H1 (cell line): ENCODE measurements around the gene RNF8. TPM values are rescaled to one million over a fixed set of nuclear protein-coding genes. Genes with fewer than 3 reads are reported as not detected.
A peak's percentile ranks its signal among the peaks of the same experiment; 100 is the strongest.

Experiments used
- CTCF ChIA-PET: fragments of 300-600 bp; sonication (Branson Sonifier 250); formaldehyde crosslinking; loops from one replicate; lab custom pipeline; 2021; ENCODE audit not compliant: partially characterized antibody; lab: Charles Lee
- POLR2A ChIA-PET: fragments of 300-600 bp; sonication (Branson Sonifier 250); formaldehyde crosslinking; loops from one replicate; lab custom pipeline; 2021; ENCODE audit warnings: inconsistent platforms; ENCODE audit not compliant: partially characterized antibody; lab: Charles Lee
- DNase-seq, 2 experiments: peaks; one replicate each; pipeline versions ENCODE4 v3.0.0 to v3.0.0-alpha.2; 2010 to 2022; ENCODE audit warnings: low spot score in 2 of 2, low read depth in 1 of 2, mixed read lengths in 1 of 2
- FAIRE-seq: peaks from 2 replicates; lab custom pipeline; 2011; peaks lifted over from hg19 to GRCh38; lab: Jason Lieb, UNC
- H2AFZ ChIP-seq: 2 replicates; pipeline ENCODE4 v1.8.1; 2012; ENCODE audit warnings: low read length, inconsistent platforms
- H2AK5ac ChIP-seq: 2 replicates; pipeline ENCODE4 v1.6.1; 2013; ENCODE audit warnings: low read depth, low read length
- H2BK120ac ChIP-seq: replicated peaks from 2 replicates; pipeline ENCODE3; 2013; ENCODE audit warnings: low read depth, low read length, inconsistent platforms
- H2BK12ac ChIP-seq: 2 replicates; pipeline ENCODE4 v1.6.1; 2013; ENCODE audit warnings: low read depth, low read length
- H2BK15ac ChIP-seq: 2 replicates; pipeline ENCODE4 v1.6.1; 2013; ENCODE audit warnings: low read length
- H2BK20ac ChIP-seq: 2 replicates; pipeline ENCODE4 v1.6.1; 2013; ENCODE audit warnings: low read length
- H2BK5ac ChIP-seq: 2 replicates; pipeline ENCODE4 v1.6.1; 2013; ENCODE audit warnings: low read depth, low read length
- H3K14ac ChIP-seq: 2 replicates; pipeline ENCODE4 v1.6.1; 2013; ENCODE audit warnings: inconsistent platforms; ENCODE audit not compliant: insufficient read length
- H3K18ac ChIP-seq: 2 replicates; pipeline ENCODE4 v1.6.1; 2013; ENCODE audit warnings: low read length; ENCODE audit errors: extremely low read depth
- H3K23ac ChIP-seq: 2 replicates; pipeline ENCODE4 v1.6.1; 2013; ENCODE audit warnings: inconsistent platforms; ENCODE audit not compliant: insufficient read length
- H3K23me2 ChIP-seq: 2 replicates; pipeline ENCODE4 v1.6.1; 2013; ENCODE audit warnings: low read depth, low read length
- H3K27ac ChIP-seq: 2 replicates; pipeline ENCODE4 v1.6.1; 2011; ENCODE audit warnings: low read depth, low read length, inconsistent platforms
- H3K27me3 ChIP-seq, 4 experiments: replicated peaks in 1 of 4; 1 replicate in 1 of 4; 2 replicates in 3 of 4; pipeline versions ENCODE4 v1.6.1 to v1.8.1; 2011 to 2013; ENCODE audit warnings: low read length in 3 of 4, mild to moderate bottlenecking in 3 of 4, inconsistent platforms in 2 of 4, mixed read lengths in 2 of 4, moderate library complexity in 1 of 4; ENCODE audit not compliant: control insufficient read depth in 3 of 4, insufficient read depth in 3 of 4; ENCODE audit errors: extremely low read depth in 1 of 4
- H3K36me3 ChIP-seq, 4 experiments: 2 replicates each; pipeline versions ENCODE4 v1.6.1 to v1.8.1; 2011 to 2013; ENCODE audit warnings: mild to moderate bottlenecking in 4 of 4, low read length in 3 of 4, moderate library complexity in 2 of 4, control low read depth in 1 of 4, inconsistent platforms in 1 of 4; ENCODE audit not compliant: insufficient read depth in 4 of 4, control insufficient read depth in 2 of 4
- H3K4ac ChIP-seq: replicated peaks from 2 replicates; pipeline ENCODE3; 2013; ENCODE audit warnings: low read length, low read depth, mixed read lengths, inconsistent platforms; ENCODE audit not compliant: insufficient read length
- H3K4me1 ChIP-seq, 4 experiments: replicated peaks in 1 of 4; 1 replicate in 1 of 4; 2 replicates in 3 of 4; pipeline versions ENCODE4 v1.6.1 to v1.8.1; 2011 to 2013; ENCODE audit warnings: low read length in 3 of 4, inconsistent platforms in 2 of 4, mixed read lengths in 1 of 4; ENCODE audit not compliant: insufficient read depth in 4 of 4, control insufficient read depth in 3 of 4
- H3K4me2 ChIP-seq, 2 experiments: 2 replicates each; pipeline versions ENCODE4 v1.6.1 to v1.8.1; 2011 to 2013; ENCODE audit warnings: low read depth in 2 of 2, low read length in 2 of 2, control low read depth in 1 of 2, inconsistent platforms in 1 of 2, mild to moderate bottlenecking in 1 of 2; ENCODE audit not compliant: insufficient read depth in 1 of 2
- H3K4me3 ChIP-seq, 4 experiments: fragments of 200-600, 300-600 bp in 1 of 4; sonication (generic), shearing (Covaris generic), sonication (Bioruptor Twin) in 1 of 4; 2 replicates each; pipeline versions ENCODE4 v1.5.1 to v1.8.1; 2011 to 2016; ENCODE audit warnings: low read length in 4 of 4, low read depth in 3 of 4, control low read depth in 2 of 4, inconsistent platforms in 2 of 4, mild to moderate bottlenecking in 2 of 4, mixed read lengths in 1 of 4, moderate library complexity in 1 of 4; ENCODE audit not compliant: insufficient read depth in 2 of 4; ENCODE audit errors: extremely low read depth in 1 of 4
- H3K56ac ChIP-seq: replicated peaks from 2 replicates; pipeline ENCODE3; 2013; ENCODE audit warnings: low read depth, mild to moderate bottlenecking, mixed read lengths, low read length, inconsistent platforms; ENCODE audit not compliant: insufficient read length
- H3K79me1 ChIP-seq: 2 replicates; pipeline ENCODE4 v1.6.1; 2013; ENCODE audit warnings: low read depth, low read length, control low read depth
- H3K79me2 ChIP-seq, 2 experiments: 2 replicates each; pipeline versions ENCODE4 v1.6.1 to v1.8.1; 2012 to 2013; ENCODE audit warnings: low read length in 2 of 2, mild to moderate bottlenecking in 2 of 2, inconsistent platforms in 1 of 2; ENCODE audit not compliant: insufficient read depth in 2 of 2, control insufficient read depth in 1 of 2
- H3K9ac ChIP-seq, 4 experiments: replicated peaks in 1 of 4; 1 replicate in 1 of 4; 2 replicates in 3 of 4; pipeline versions ENCODE4 v1.6.1 to v1.8.1; 2011 to 2013; ENCODE audit warnings: low read depth in 3 of 4, low read length in 3 of 4, control low read depth in 2 of 4, mild to moderate bottlenecking in 2 of 4, moderate library complexity in 2 of 4, inconsistent platforms in 1 of 4; ENCODE audit errors: extremely low read depth in 1 of 4
- H3K9me3 ChIP-seq, 2 experiments: 2 replicates each; pipeline versions ENCODE4 v1.6.1 to v1.8.1; 2012 to 2013; ENCODE audit warnings: mild to moderate bottlenecking in 2 of 2, moderate library complexity in 2 of 2, control low read depth in 1 of 2, inconsistent platforms in 1 of 2, low read depth in 1 of 2, low read length in 1 of 2, mixed read lengths in 1 of 2; ENCODE audit not compliant: insufficient read depth in 2 of 2
- H4K20me1 ChIP-seq, 2 experiments: replicated peaks in 1 of 2; 2 replicates each; pipeline versions ENCODE3 to v1.8.1; 2011 to 2013; ENCODE audit warnings: inconsistent platforms in 2 of 2, low read length in 2 of 2, mild to moderate bottlenecking in 1 of 2; ENCODE audit not compliant: insufficient read depth in 2 of 2, control insufficient read depth in 1 of 2
- H4K5ac ChIP-seq: 2 replicates; pipeline ENCODE4 v1.6.1; 2013; ENCODE audit warnings: low read length, low read depth, mixed read lengths, inconsistent platforms; ENCODE audit not compliant: insufficient read length
- H4K8ac ChIP-seq: 2 replicates; pipeline ENCODE4 v1.8.0; 2013; ENCODE audit warnings: mild to moderate bottlenecking, moderate library complexity, low read length, inconsistent platforms; ENCODE audit not compliant: insufficient read depth; ENCODE audit errors: extremely low read depth
- H4K91ac ChIP-seq: replicated peaks from 2 replicates; pipeline ENCODE3; 2013; ENCODE audit warnings: low read length, mixed read lengths, inconsistent platforms; ENCODE audit not compliant: insufficient read length
- ATF3 ChIP-seq: IDR thresholded peaks from 2 replicates; pipeline ENCODE4 v1.6.1; 2011; ENCODE audit warnings: low read depth, mild to moderate bottlenecking, low read length; ENCODE audit not compliant: insufficient read depth
- CBX5 ChIP-seq: fragments of 300-800, 300-1000 bp; sonication (generic); IDR thresholded peaks from 2 replicates; pipeline ENCODE4 v1.7.1; 2016; ENCODE audit warnings: antibody characterized with exemption, low read length, low read depth
- CTBP2 ChIP-seq: IDR thresholded peaks from 2 replicates; pipeline ENCODE4 v1.7.0; 2011; ENCODE audit warnings: borderline replicate concordance, mild to moderate bottlenecking, moderate library complexity, mixed read lengths, low read length; ENCODE audit not compliant: insufficient read depth, insufficient read length
- CTCF ChIP-seq, 3 experiments: IDR thresholded peaks; 1 replicate in 2 of 3; 2 replicates in 1 of 3; pipeline versions ENCODE4 v1.5.1 to v1.6.1; 2011; ENCODE audit warnings: low read length in 3 of 3, mild to moderate bottlenecking in 3 of 3, inconsistent platforms in 2 of 3, low read depth in 1 of 3, moderate library complexity in 1 of 3; ENCODE audit not compliant: insufficient read depth in 1 of 3; ENCODE audit errors: control extremely low read depth in 1 of 3
- HDAC2 ChIP-seq, 2 experiments: fragments of 300-600 bp in 1 of 2; sonication (generic) in 1 of 2; IDR thresholded peaks; 2 replicates each; pipeline ENCODE4 v1.6.1; 2011 to 2012; ENCODE audit warnings: low read depth in 2 of 2, low read length in 2 of 2, mild to moderate bottlenecking in 2 of 2, moderate library complexity in 2 of 2, borderline replicate concordance in 1 of 2, inconsistent platforms in 1 of 2
- RNF2 ChIP-seq: fragments of 200-900, 300-1000 bp; sonication (generic); IDR thresholded peaks from 2 replicates; pipeline ENCODE4 v1.7.1; 2016; ENCODE audit warnings: borderline replicate concordance, low read depth, mild to moderate bottlenecking, antibody characterized with exemption, low read length; ENCODE audit not compliant: poor library complexity, severe bottlenecking; ENCODE audit errors: missing control alignments
- SIX5 ChIP-seq: IDR thresholded peaks from 2 replicates; pipeline ENCODE4 v1.6.1; 2011; ENCODE audit warnings: mild to moderate bottlenecking, low read depth, low read length
- WGBS, 2 experiments: shearing (Covaris generic) in 1 of 2; methylation state at CpG; one replicate each; pipeline versions ENCODE4 v1.1.6 to v1.1.7; 2013 to 2015; ENCODE audit warnings: low lambda C conversion rate in 2 of 2, mixed read lengths in 2 of 2, inconsistent platforms in 1 of 2, low coverage in 1 of 2, missing lambda C conversion rate in 1 of 2; ENCODE audit not compliant: insufficient replicate concordance in 2 of 2, insufficient coverage in 1 of 2, insufficient read length in 1 of 2; ENCODE audit errors: extremely low coverage in 1 of 2, missing lambda C conversion rate in 1 of 2; 5-methylcytosine and 5-hydroxymethylcytosine counted together
- polyA plus RNA-seq, 7 experiments: library from polyadenylated mRNA; depleted of rRNA in 3 of 7; stranded (reverse) in 5 of 7; unstranded in 2 of 7; fragments of >200 nt in 5 of 7; fragments of 200-250 nt in 2 of 7; gene quantifications; 1 replicate in 5 of 7; 2 replicates in 1 of 7; 4 replicates in 1 of 7; pipeline versions ENCODE4 v1.2.1 to v1.2.3, GENCODE V29; 2011 to 2013; ENCODE audit warnings: missing spikeins in 2 of 7, mixed read lengths in 2 of 7
- total RNA-seq: library from RNA; stranded (reverse); fragmentation: NEBNext Ultra II Directional; extraction: Animal tissue kit (Norgen Biotek cat#: 25700); gene quantifications from 2 replicates; pipeline ENCODE4 v1.2.1, GENCODE V29; 2021

RNF8 gene
- total and polyA plus RNA-seq, 2 of the 8 experiments (the other 6 are each of a cell fraction or from before 2014, with no cell fraction given), result 20.3 to 44.7 TPM

- H2BK20ac ChIP-seq, result no peak overlapping the region
- H4K20me1 ChIP-seq, result no peaks in the 10 kb centered on the region
- FAIRE-seq, result no peak
- no peaks in the 10 kb centered on the region; a peak in 1 of 7 replicates for H3K27me3 ChIP-seq
- H4K5ac ChIP-seq, result no peak overlapping the region
- H2BK15ac ChIP-seq, result no peak overlapping the region
- no peaks in the 10 kb centered on the region for H3K36me3 ChIP-seq
- no peak overlapping the region for H3K4me2 ChIP-seq
- H4K8ac ChIP-seq, result no peak overlapping the region
- H3K27ac ChIP-seq, result no peak overlapping the region
- H3K79me2 ChIP-seq, result no peaks in the 10 kb centered on the region
- POLR2A ChIA-PET, result no interaction called here
- no peak overlapping the region for H3K9ac ChIP-seq
- no peaks in the 10 kb centered on the region for H3K4me1 ChIP-seq
- H3K79me1 ChIP-seq, result no peaks in the 10 kb centered on the region
- H3K23ac ChIP-seq, result no peak overlapping the region
- H3K4me3 ChIP-seq, result no peak overlapping the region
- no peak overlapping the region for H3K4ac ChIP-seq
- CTCF ChIA-PET, result interaction anchor here (0.9 kb wide), 1 partner anchor 266 kb away, joined by 3 read pairs; no protein-coding TSS in a partner anchor
- peak overlapping the region; percentile 29; the same call in 1 of the 2 replicates for H2AFZ ChIP-seq
- H3K14ac ChIP-seq, result no peak overlapping the region
- no peak overlapping the region for H2AK5ac ChIP-seq
- no peak overlapping the region for H2BK120ac ChIP-seq
- H3K23me2 ChIP-seq, result no peaks in the 10 kb centered on the region
- H3K9me3 ChIP-seq, result 0 out of 4 replicates have a peak, but pooled peaks cover 0 to 3% of the 10 kb centered on the region in 2 experiments
- H2BK12ac ChIP-seq, result no peak overlapping the region
- no peak overlapping the region for H3K56ac ChIP-seq
- no peak overlapping the region for H3K18ac ChIP-seq
- WGBS, 2 experiments, result 86% methylated on average over 4 of the region's 4 CpGs; no CpG with 5 or more reads in 1 of the 2 experiments
- no peak overlapping the region for H2BK5ac ChIP-seq
- DNase-seq, result no peak
- no peak overlapping the region for H4K91ac ChIP-seq
- TF ChIP-seq CBX5, result no peak
- TF ChIP-seq SIX5, result no peak
- TF ChIP-seq RNF2, result no peak
- no peak for TF ChIP-seq HDAC2 (IDR thresholded peaks at IDR 0.05; ENCODE audit: borderline replicate concordance in 1 of 2, low read depth in 2 of 2, low read length in 2 of 2)
- no peak for TF ChIP-seq ATF3
- no peak for TF ChIP-seq CTBP2
- TF ChIP-seq CTCF (IDR thresholded peaks at IDR 0.05; ENCODE audit: control extremely low read depth in 1 of 3, insufficient read depth in 1 of 3, low read depth in 1 of 3, low read length in 3 of 3), result no peak
Observed at GRCh38 chr6:37426058-37426944, 72.5 kb downstream of the RNF8 start.
